Skin epidermis (tissue), 12 donors: ENCODE data around the gene SNRPB2.

Experiments
- H3K27ac ChIP-seq, 21 experiments: fragments of 200-600 bp; sonication (generic) in 11 of 21; one replicate each; pipeline ENCODE4 v1.5.0; 2020; ENCODE audit warnings: mild to moderate bottlenecking in 3 of 21, inconsistent platforms in 2 of 21, moderate library complexity in 2 of 21
- H3K4me3 ChIP-seq, 7 experiments: fragments of 200-600 bp; sonication (generic) in 2 of 7; one replicate each; pipeline ENCODE4 v1.5.0; 2020; ENCODE audit warnings: inconsistent platforms in 2 of 7, mild to moderate bottlenecking in 2 of 7, moderate library complexity in 1 of 7

Gene SNRPB2

GRCh38 chr20:16729565-16730460 lies at the start of gene SNRPB2:
Gene SNRPB2 (plus strand): TSS chr20:16730026. CDS start chr20:16731703, 1,677 bp downstream.
- Histone ChIP-seq H3K4me3 (peak within 1 kb of the TSS; percentile 56 to 96 (median 78)), H3K27ac (peak within 1 kb of the TSS; percentile 70 to 97 (median 89))

- no peak overlapping the region for H3K27ac ChIP-seq
- no peak overlapping the region for H3K4me3 ChIP-seq
Observed at GRCh38 chr20:16684416-16684815, 45.4 kb upstream of the SNRPB2 start.

- Histone ChIP-seq H3K27ac (no peak overlapping the region), H3K4me3 (no peak overlapping the region)
Observed at GRCh38 chr20:16689906-16690305, 39.9 kb upstream of the SNRPB2 start.

GRCh38 chr20:16691381-16691780 lies 38.4 kb upstream of the SNRPB2 start:
- H3K27ac ChIP-seq, result no peak overlapping the region
- no peak overlapping the region for H3K4me3 ChIP-seq

- no peak overlapping the region for H3K27ac ChIP-seq
- no peak overlapping the region for H3K4me3 ChIP-seq
Observed at GRCh38 chr20:16692009-16692408, 37.8 kb upstream of the SNRPB2 start.

- no peak overlapping the region for H3K4me3 ChIP-seq
Observed at GRCh38 chr20:16692442-16692841, 37.4 kb upstream of the SNRPB2 start.

GRCh38 chr20:16693278-16693677 lies 36.5 kb upstream of the SNRPB2 start:
- H3K4me3 ChIP-seq, result no peak overlapping the region
- H3K27ac ChIP-seq, result no peak overlapping the region

More at GRCh38 chr20:16692442-16692841, 37.4 kb upstream of the SNRPB2 start:
- H3K27ac ChIP-seq, result no peak overlapping the region

GRCh38 chr20:16694161-16694560 lies 35.7 kb upstream of the SNRPB2 start:
- no peak overlapping the region for H3K4me3 ChIP-seq
- H3K27ac ChIP-seq, result no peak overlapping the region

- H3K27ac ChIP-seq, result no peak overlapping the region
- no peak overlapping the region for H3K4me3 ChIP-seq
Observed at GRCh38 chr20:16695628-16696027, 34.2 kb upstream of the SNRPB2 start.

- Histone ChIP-seq H3K4me3 (no peak overlapping the region), H3K27ac (no peak overlapping the region)
Observed at GRCh38 chr20:16699293-16699692, 30.5 kb upstream of the SNRPB2 start.

GRCh38 chr20:16701296-16701695 lies 28.5 kb upstream of the SNRPB2 start:
- Histone ChIP-seq H3K4me3 (no peak overlapping the region), H3K27ac (no peak overlapping the region)

GRCh38 chr20:16703570-16703969 lies 26.3 kb upstream of the SNRPB2 start:
- H3K4me3 ChIP-seq, result no peak overlapping the region
- H3K27ac ChIP-seq, result no peak overlapping the region

GRCh38 chr20:16707674-16708073 lies 22.2 kb upstream of the SNRPB2 start:
- H3K4me3 ChIP-seq, result no peak overlapping the region
- H3K27ac ChIP-seq, result no peak overlapping the region

GRCh38 chr20:16708602-16709001 lies 21.2 kb upstream of the SNRPB2 start:
- H3K4me3 ChIP-seq, result no peak overlapping the region
- no peak overlapping the region for H3K27ac ChIP-seq

- no peak overlapping the region for H3K4me3 ChIP-seq
Observed at GRCh38 chr20:16709017-16709416, 20.8 kb upstream of the SNRPB2 start.

GRCh38 chr20:16710781-16711180 lies 19.0 kb upstream of the SNRPB2 start:
- H3K27ac ChIP-seq, result no peak overlapping the region

More at GRCh38 chr20:16709017-16709416, 20.8 kb upstream of the SNRPB2 start:
- H3K27ac ChIP-seq, result no peak overlapping the region

GRCh38 chr20:16711661-16712258 lies 18.1 kb upstream of the SNRPB2 start:
- Histone ChIP-seq H3K27ac (no peak overlapping the region), H3K4me3 (no peak overlapping the region)

More at GRCh38 chr20:16710781-16711180, 19.0 kb upstream of the SNRPB2 start:
- no peak overlapping the region for H3K4me3 ChIP-seq

- H3K27ac ChIP-seq, result no peak overlapping the region
- no peak overlapping the region for H3K4me3 ChIP-seq
Observed at GRCh38 chr20:16712511-16712947, 17.3 kb upstream of the SNRPB2 start.

GRCh38 chr20:16713066-16713465 lies 16.8 kb upstream of the SNRPB2 start:
- no peak overlapping the region for H3K4me3 ChIP-seq
- H3K27ac ChIP-seq, result no peak overlapping the region

- H3K4me3 ChIP-seq, result no peak overlapping the region
- H3K27ac ChIP-seq, result no peak overlapping the region
Observed at GRCh38 chr20:16714242-16714641, 15.6 kb upstream of the SNRPB2 start.

GRCh38 chr20:16714751-16715150 lies 15.1 kb upstream of the SNRPB2 start:
- no peak overlapping the region for H3K27ac ChIP-seq
- H3K4me3 ChIP-seq, result no peak overlapping the region
